ENCODE measurements around the gene PPL. TPM values are rescaled to one million over a fixed set of nuclear protein-coding genes. Genes with fewer than 3 reads are reported as not detected.

Gene PPL
- total and polyA plus RNA-seq, 4 donors, result 19.9 to 89.0 (median 52.8) TPM

DNA sequence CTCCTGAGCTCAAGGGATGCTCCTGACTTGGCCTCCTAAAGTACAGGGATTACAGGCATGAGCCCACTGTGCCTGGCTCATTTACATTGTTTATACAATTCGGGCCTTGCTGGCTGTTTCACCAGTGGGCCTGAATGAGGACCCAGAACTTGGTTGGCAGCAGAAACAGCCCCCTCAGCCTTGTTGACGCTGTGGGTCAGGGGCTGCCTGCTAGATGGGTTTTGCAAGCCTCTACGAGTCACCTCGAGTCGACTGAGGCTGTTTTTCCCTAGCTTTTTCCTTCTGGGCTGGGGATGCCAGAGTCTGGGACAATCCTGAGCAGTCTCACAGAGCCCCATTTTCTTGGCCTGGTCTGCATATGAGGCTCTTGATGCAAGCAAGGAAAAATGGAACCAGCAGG, 16.1 kb downstream of the PPL start:
- H3K9ac ChIP-seq (ENCODE audit: insufficient read depth in 1 of 2, low read length in 2 of 2), result no peak overlapping the region
- 80 to 86% methylated on average over 5 of the region's 5 CpGs for WGBS, 2 donors
- TF ChIP-seq, protein P1, sequence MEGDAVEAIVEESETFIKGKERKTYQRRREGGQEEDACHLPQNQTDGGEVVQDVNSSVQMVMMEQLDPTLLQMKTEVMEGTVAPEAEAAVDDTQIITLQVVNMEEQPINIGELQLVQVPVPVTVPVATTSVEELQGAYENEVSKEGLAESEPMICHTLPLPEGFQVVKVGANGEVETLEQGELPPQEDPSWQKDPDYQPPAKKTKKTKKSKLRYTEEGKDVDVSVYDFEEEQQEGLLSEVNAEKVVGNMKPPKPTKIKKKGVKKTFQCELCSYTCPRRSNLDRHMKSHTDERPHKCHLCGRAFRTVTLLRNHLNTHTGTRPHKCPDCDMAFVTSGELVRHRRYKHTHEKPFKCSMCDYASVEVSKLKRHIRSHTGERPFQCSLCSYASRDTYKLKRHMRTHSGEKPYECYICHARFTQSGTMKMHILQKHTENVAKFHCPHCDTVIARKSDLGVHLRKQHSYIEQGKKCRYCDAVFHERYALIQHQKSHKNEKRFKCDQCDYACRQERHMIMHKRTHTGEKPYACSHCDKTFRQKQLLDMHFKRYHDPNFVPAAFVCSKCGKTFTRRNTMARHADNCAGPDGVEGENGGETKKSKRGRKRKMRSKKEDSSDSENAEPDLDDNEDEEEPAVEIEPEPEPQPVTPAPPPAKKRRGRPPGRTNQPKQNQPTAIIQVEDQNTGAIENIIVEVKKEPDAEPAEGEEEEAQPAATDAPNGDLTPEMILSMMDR (IDR thresholded peaks at IDR 0.05; ENCODE audit: control extremely low read depth, extremely low read depth), result no peak

DNA sequence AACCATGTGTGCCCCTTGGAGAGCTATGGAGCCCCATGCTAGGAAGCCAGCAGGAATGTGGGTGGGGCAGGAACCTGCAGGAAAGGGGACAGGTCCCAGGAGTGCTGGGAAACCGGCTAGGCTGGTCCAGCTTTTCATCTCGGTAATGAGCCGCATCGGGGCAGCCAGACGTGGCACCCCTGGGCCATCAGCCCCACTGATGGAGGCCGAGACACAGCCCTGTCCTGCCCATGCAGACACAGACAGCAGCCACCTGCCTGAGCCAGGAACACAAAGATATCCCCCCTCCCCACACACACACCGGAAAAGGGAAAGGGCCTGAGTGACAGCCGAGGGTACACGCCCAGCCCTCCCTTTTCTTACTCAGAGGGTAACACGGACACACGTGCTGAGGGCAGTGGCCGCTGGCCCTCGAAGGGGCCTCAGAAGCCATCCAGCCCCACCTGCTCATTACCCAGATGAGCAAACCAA, 18.1 kb downstream of the PPL start:
- DNase-seq (peak; percentile 60 to 73 (median 72)), ATAC-seq (ENCODE audit: insufficient read depth, low FRiP score) (peak; percentile 28)
- Histone ChIP-seq H3K4me3 (no peak overlapping the region), H3K9me3 (ENCODE audit: control insufficient read depth in 4 of 4, insufficient read depth in 3 of 4, low read length in 3 of 4) (peaks cover 0 to 1% (median 0%) of the 10 kb centered on the region in 4 donors), H3K36me3 (ENCODE audit: control insufficient read depth in 4 of 4, insufficient read depth in 4 of 4, low read length in 4 of 4) (no peaks in the 10 kb centered on the region), H3K9ac (ENCODE audit: insufficient read depth in 1 of 2, low read length in 2 of 2) (no peak overlapping the region), H3K4me1 (ENCODE audit: control insufficient read depth in 5 of 5, insufficient read depth in 5 of 5, low read length in 5 of 5) (peaks cover 0 to 4% (median 0%) of the 10 kb centered on the region in 5 donors), H3K27ac (ENCODE audit: low read depth in 1 of 2, low read length in 1 of 2) (peak overlapping the region in 1 of 2 donors; percentile 72), H3K27me3 (ENCODE audit: control insufficient read depth in 3 of 3, insufficient read depth in 3 of 3, low read length in 2 of 3) (no peaks in the 10 kb centered on the region)
- TF ChIP-seq, protein P1 (IDR thresholded peaks at IDR 0.05; ENCODE audit: control extremely low read depth, extremely low read depth), result no peak
- WGBS, 2 donors, result 39 to 58% methylated on average over 13 of the region's 13 CpGs

More for the DNA sequence above, 16.1 kb downstream of the PPL start:
- ATAC-seq (ENCODE audit: insufficient read depth, low FRiP score) (no peak), DNase-seq (no peak)
- no peak overlapping the region for H3K27ac ChIP-seq (ENCODE audit: low read depth in 1 of 2, low read length in 1 of 2)
- H3K4me1 ChIP-seq (ENCODE audit: control insufficient read depth in 5 of 5, insufficient read depth in 5 of 5, low read length in 5 of 5), result peaks cover 0 to 17% (median 0%) of the 10 kb centered on the region in 5 donors
- H3K4me3 ChIP-seq, result no peak overlapping the region
- no peaks in the 10 kb centered on the region for H3K36me3 ChIP-seq (ENCODE audit: control insufficient read depth in 4 of 4, insufficient read depth in 4 of 4, low read length in 4 of 4)
- no peaks in the 10 kb centered on the region for H3K27me3 ChIP-seq (ENCODE audit: control insufficient read depth in 3 of 3, insufficient read depth in 3 of 3, low read length in 2 of 3)
- peaks cover 0 to 1% (median 0%) of the 10 kb centered on the region in 4 donors for H3K9me3 ChIP-seq (ENCODE audit: control insufficient read depth in 4 of 4, insufficient read depth in 3 of 4, low read length in 3 of 4)

DNA sequence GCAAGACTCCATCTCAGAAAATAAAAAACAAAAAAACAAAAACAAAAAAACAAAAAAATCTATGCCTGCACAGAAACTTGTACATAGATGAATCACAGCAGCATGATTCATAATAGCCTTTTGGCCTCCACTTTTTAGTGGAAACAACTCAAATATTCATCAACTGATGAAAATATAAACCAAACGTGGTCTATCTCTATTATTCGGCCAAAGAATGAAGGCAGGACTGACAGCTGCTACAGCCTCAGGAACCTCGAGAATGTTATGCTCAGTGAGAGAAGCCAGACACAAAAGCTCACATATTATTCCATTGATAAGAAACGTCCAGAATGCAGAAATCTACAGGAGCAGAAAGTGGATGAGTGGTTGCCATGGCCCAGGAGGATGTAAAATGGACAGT, 19.8 kb downstream of the PPL start:
- WGBS, 2 donors, result 52 to 63% methylated on average over 4 of the region's 4 CpGs
- Histone ChIP-seq H3K27ac (ENCODE audit: low read depth in 1 of 2, low read length in 1 of 2) (no peak overlapping the region), H3K27me3 (ENCODE audit: control insufficient read depth in 3 of 3, insufficient read depth in 3 of 3, low read length in 2 of 3) (no peaks in the 10 kb centered on the region), H3K9ac (ENCODE audit: insufficient read depth in 1 of 2, low read length in 2 of 2) (no peak overlapping the region), H3K4me1 (ENCODE audit: control insufficient read depth in 5 of 5, insufficient read depth in 5 of 5, low read length in 5 of 5) (peaks cover 0 to 4% (median 0%) of the 10 kb centered on the region in 5 donors), H3K9me3 (ENCODE audit: control insufficient read depth in 4 of 4, insufficient read depth in 3 of 4, low read length in 3 of 4) (peaks cover 0 to 1% (median 0%) of the 10 kb centered on the region in 4 donors), H3K4me3 (no peak overlapping the region), H3K36me3 (ENCODE audit: control insufficient read depth in 4 of 4, insufficient read depth in 4 of 4, low read length in 4 of 4) (no peaks in the 10 kb centered on the region)
- DNase-seq (no peak), ATAC-seq (ENCODE audit: insufficient read depth, low FRiP score) (no peak)
- TF ChIP-seq, protein P1 (IDR thresholded peaks at IDR 0.05; ENCODE audit: control extremely low read depth, extremely low read depth), result no peak
